NCI-H460 (cell line): ENCODE results near the gene HYAL2. TPM values are rescaled to one million over a fixed set of nuclear protein-coding genes. Genes with fewer than 3 reads are reported as not detected.
"Not testable (repeated sequence)": the region's sequence is repeated elsewhere in the genome, so short reads cannot be mapped to it uniquely, and the experiment has no call there.

Source experiments
- DNase-seq: peaks from one replicate; pipeline ENCODE4 v3.0.0-alpha.2; 2016; ENCODE audit warnings: low read depth; ENCODE audit errors: extremely low read depth
- total RNA-seq: library from RNA; depleted of rRNA; stranded (reverse); fragments of >200 nt; shearing (Covaris generic); gene quantifications from 2 replicates; pipeline ENCODE4 v1.2.3, GENCODE V29; 2014; rRNA removed

Gene HYAL2
- total RNA-seq, 1 experiment from 2014 or later, result 19.9 TPM

DNA sequence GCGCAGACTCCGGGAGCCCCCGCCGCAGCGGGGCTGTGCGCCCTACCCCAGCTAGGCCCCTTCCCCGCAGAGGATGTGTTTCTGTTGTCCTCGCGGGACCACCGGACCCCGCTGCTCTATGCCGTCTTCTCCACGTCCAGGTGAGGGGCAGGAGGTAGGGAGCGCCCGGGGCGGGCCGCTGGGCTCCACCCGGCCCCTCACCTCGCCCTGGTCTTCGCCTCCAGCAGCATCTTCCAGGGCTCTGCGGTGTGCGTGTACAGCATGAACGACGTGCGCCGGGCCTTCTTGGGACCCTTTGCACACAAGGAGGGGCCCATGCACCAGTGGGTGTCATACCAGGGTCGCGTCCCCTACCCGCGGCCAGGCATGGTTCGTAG is 48.9 kb downstream of the HYAL2 start:
- DNase-seq, result no peak

DNA sequence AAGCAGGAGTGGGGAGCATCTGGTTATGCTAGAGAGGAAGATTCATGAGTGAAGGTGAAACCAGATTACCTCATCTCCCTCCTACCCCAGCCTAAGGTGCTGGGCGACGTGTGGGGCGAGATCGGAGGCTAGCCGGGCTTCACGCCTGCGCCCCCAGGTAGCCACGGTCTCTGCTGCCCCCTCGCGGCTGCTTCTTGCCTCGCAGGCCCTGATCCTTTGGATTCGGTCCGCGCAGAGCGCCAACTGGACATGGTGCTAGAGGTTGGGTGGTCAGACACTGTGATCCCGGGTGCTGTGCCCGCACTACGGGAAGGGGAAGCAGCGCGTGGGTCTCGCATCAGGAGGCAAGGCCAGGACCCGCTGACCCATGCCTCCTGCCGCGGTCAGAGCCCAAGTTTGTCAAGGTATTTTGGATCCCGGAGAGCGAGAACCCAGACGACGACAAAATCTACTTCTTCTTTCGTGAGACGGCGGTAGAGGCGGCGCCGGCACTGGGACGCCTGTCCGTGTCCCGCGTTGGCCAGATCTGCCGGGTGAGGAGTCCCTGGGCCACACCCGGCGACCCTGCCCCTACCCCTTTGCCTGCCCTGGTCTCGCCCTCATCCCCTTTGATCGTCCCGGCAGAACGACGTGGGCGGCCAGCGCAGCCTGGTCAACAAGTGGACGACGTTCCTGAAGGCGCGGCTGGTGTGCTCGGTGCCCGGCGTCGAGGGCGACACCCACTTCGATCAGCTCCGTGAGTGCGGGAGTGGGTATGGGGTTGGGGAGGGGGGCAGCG is 49.4 kb downstream of the HYAL2 start:
- peak; percentile 67 for DNase-seq

DNA sequence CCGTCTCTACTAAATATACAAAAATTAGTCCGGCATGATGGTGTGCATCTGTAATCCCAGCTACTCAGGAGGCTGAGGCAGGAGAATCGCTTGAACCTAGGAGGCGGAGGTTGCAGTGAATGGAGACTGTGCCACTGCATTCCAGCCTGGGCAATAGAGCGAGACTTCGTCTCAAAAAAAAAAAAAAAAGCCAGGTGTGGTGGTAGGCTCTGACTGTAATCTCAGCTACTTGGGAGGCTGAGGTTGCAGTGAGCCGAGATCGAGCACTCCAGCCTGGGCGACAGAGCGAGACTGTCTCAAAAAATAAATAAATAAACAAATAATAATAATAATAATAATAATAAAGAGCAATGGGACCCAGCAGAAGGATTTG is 50.0 kb downstream of the HYAL2 start:
- DNase-seq, result not testable (repeated sequence)

DNA sequence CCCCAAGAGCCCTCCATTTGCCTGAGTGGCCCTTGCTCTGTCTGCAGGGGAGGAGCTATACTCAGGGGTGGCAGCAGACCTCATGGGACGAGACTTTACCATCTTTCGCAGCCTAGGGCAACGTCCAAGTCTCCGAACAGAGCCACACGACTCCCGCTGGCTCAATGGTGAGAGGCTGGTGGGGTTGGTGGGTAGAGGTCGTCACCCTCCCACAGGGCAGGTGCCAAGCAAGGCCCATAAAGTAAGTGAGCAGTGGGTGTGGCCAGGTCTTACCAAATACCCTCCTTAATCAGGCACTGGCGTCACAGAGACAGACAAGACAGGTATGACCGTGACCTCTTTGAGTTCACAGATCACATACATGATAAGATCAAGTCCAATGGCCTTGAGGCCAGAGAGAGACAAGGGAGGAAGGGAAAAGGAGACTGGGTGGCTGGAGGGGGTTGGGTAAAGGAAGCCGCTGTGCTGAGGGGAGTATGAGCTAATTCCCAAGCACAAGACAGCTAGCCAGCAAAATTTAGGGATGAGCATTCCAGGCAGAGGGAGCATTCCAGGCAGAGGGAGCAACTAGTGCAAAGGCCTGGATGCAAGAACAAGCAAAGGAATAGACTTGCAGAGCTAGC is 51.1 kb downstream of the HYAL2 start:
- DNase-seq, result no peak

DNA sequence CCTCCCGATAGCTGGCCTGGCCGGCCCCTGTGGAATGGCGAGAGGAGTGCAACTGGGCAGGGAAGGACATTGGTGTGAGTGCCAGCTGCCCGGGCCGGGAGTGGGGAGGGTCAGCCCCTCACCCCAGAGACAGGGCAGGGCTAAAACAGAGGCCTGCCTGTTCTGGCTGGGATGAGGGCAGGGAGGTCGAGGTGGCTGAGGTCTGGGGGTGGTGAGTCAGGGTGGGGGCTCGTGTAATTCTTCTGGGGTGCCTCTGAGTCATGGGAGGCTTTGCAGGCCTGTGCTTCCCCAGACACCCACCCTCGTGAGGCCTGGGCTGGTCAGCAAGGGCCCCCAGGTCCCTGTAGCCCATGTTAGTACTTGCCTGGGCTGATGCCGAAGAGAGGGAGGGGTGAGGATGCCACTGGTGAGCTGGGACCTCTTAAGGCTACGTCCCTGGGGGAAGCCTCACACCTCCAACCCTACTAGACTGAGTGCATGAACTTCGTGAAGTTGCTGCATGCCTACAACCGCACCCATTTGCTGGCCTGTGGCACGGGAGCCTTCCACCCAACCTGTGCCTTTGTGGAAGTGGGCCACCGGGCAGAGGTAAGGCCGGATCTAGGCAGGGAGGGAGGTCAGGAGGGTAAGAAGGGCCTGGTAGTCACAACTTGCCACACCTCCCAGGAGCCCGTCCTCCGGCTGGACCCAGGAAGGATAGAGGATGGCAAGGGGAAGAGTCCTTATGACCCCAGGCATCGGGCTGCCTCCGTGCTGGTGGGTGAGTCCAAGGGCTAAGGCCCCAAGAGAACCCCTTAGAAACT is 51.9 kb downstream of the HYAL2 start:
- no peak for DNase-seq

DNA sequence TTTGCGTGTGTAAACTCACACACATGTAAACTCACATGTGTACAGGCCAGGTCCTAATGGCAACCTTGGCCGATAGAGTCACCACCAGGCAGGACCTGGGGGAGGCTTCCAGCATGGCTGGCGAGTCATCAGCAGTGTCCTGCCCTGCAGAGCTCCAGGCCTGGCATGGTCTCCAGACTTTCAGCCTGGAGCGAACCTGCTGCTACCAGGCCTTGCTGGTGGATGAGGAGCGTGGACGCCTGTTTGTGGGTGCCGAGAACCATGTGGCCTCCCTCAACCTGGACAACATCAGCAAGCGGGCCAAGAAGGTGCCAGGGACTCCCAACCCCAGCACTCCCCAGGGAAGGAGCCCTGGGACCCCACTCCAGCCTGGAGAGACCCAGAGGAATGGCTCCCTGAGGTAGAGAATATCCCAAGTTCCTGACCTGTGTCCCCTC is 52.5 kb downstream of the HYAL2 start:
- DNase-seq, result no peak

DNA sequence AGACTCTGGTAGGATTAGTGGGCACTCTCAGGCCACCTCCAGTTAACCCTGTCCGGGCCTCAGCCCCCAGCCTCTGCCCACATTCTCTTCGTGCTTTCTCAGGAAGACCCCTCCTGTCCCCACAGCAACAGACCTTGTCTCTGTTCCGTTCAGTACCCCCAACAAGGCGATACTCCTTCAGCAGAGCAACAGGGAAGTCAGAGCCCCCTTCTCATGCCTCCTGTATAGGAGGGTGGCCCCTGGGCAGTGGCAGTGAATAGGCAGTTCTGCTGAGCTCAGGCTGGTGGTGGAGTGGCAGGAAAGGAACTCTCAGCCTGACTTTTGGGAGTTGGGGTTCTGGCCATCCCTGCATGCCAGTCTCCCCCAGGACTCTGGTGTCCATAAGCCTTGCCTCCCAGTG is 53.1 kb downstream of the HYAL2 start:
- DNase-seq, result no peak

DNA sequence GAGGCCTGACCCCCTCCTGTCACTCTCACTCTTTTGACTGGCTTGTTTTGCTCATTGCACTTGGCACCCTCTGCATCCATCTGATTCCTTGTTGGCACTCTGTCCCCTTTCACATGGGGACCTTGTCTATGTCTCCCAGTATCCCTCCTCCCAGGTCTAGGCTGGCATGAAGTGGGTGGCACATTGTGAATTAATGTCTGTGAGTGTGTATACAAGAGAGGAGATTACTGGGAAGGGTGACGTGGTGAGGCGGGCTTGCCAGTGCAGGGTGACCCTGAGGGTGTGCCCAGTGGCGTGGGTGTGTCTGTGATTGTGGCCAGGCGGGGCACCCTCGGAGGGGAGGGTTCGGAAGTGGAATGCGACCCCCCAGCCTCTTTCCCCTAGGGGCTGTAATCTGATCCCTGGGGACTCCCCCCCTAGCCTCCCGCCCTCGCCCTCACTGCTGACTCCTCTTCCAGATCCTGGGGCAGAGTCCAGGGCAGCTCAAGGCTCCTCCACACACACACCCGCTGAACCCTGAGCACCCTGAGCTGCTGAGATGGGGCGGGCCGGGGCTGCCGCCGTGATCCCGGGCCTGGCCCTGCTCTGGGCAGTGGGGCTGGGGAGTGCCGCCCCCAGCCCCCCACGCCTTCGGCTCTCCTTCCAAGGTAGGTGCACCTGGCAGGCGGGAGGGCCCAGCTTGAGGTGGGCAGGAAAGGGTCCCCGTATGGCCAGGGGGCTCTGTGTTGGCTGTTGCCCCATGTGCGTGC is 53.7 kb downstream of the HYAL2 start, which contains the start of gene SEMA3B:
SEMA3B (plus strand) TSS at position 445 of the 749 bp plus-strand sequence; CDS start at position 539, 94 bp downstream.
- peak; percentile 41 for DNase-seq

DNA sequence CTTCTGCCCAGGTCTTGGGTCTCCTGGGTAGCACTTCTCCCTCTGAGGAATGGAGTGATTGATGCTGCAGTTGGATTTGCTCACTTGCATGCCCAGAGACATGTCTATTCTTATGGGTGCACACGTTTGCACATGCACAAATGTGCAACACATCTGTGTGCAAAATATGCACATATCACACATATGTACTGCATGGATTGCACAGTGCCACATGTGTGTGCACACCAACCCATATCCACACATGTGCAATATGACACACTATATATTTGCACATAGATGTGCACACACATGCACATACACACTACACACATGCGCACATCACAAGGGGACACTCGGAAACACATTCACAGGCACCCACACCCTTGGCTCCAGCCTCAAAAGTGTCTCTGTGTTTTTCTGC is 54.3 kb downstream of the HYAL2 start:
- DNase-seq, result no peak

Other genes with a start within 250 kb of the HYAL2 start
- gene RBM5, start 233.8 kb downstream of the HYAL2 start, total RNA-seq, result 56.9 and 61.4 TPM in 2 replicates
- gene SEMA3F, start 167.4 kb downstream of the HYAL2 start, total RNA-seq, result 4.4 and 5.4 TPM in 2 replicates
- not detected in 2 replicates for gene GNAT1, start 131.1 kb downstream of the HYAL2 start, total RNA-seq
- 0.09 and 0.27 TPM in 2 replicates for gene SLC38A3, start 117.5 kb downstream of the HYAL2 start, total RNA-seq
- gene GNAI2, start 86.5 kb downstream of the HYAL2 start, total RNA-seq, result 45.5 and 50.1 TPM in 2 replicates
- 4.9 and 6.1 TPM in 2 replicates for gene SEMA3B, start 53.6 kb downstream of the HYAL2 start, total RNA-seq
- not detected in 2 replicates for gene LSMEM2, start 43.7 kb downstream of the HYAL2 start, total RNA-seq
- gene IFRD2, start 30.3 kb downstream of the HYAL2 start, total RNA-seq, result 116 TPM in 2 replicates
- gene HYAL3, start 23.3 kb downstream of the HYAL2 start, total RNA-seq, result 13.0 and 15.1 TPM in 2 replicates
- gene NAA80, start 23.3 kb downstream of the HYAL2 start, total RNA-seq, result 7.2 and 7.6 TPM in 2 replicates
- gene HYAL1, start 19.2 kb downstream of the HYAL2 start, total RNA-seq, result 5.9 and 6.2 TPM in 2 replicates
- 15.4 and 17.6 TPM in 2 replicates for gene TUSC2, start 5.5 kb upstream of the HYAL2 start, total RNA-seq
- gene RASSF1, start 18.1 kb upstream of the HYAL2 start, total RNA-seq, result 8.9 and 9.4 TPM in 2 replicates
- 0.30 and 1.1 TPM in 2 replicates for gene ZMYND10, start 23.0 kb upstream of the HYAL2 start, total RNA-seq
- 16.8 and 17.3 TPM in 2 replicates for gene NPRL2, start 28.0 kb upstream of the HYAL2 start, total RNA-seq
- gene CYB561D2, start 28.1 kb upstream of the HYAL2 start, total RNA-seq, result 8.3 and 8.9 TPM in 2 replicates
- gene TMEM115, start 36.8 kb upstream of the HYAL2 start, total RNA-seq, result 27.7 and 31.7 TPM in 2 replicates
- gene CACNA2D2, start 180.9 kb upstream of the HYAL2 start, total RNA-seq, result 0.02 and 0.06 TPM in 2 replicates
- 3.2 and 3.5 TPM in 2 replicates for gene C3orf18, start 245.0 kb upstream of the HYAL2 start, total RNA-seq
- 7.0 and 12.0 TPM in 2 replicates for gene HEMK1, start 246.8 kb upstream of the HYAL2 start, total RNA-seq